Measurements from ENCODE around the gene GARIN1A. TPM values are rescaled to one million over a fixed set of nuclear protein-coding genes. Genes with fewer than 3 reads are reported as not detected.
"Not testable (repeated sequence)": the region's sequence is repeated elsewhere in the genome, so short reads cannot be mapped to it uniquely, and the experiment has no call there.

GARIN1A gene
- polyA plus RNA-seq, 6 donors from 2014 or later = 0.05 to 0.08 TPM; not detected in 4

DNA sequence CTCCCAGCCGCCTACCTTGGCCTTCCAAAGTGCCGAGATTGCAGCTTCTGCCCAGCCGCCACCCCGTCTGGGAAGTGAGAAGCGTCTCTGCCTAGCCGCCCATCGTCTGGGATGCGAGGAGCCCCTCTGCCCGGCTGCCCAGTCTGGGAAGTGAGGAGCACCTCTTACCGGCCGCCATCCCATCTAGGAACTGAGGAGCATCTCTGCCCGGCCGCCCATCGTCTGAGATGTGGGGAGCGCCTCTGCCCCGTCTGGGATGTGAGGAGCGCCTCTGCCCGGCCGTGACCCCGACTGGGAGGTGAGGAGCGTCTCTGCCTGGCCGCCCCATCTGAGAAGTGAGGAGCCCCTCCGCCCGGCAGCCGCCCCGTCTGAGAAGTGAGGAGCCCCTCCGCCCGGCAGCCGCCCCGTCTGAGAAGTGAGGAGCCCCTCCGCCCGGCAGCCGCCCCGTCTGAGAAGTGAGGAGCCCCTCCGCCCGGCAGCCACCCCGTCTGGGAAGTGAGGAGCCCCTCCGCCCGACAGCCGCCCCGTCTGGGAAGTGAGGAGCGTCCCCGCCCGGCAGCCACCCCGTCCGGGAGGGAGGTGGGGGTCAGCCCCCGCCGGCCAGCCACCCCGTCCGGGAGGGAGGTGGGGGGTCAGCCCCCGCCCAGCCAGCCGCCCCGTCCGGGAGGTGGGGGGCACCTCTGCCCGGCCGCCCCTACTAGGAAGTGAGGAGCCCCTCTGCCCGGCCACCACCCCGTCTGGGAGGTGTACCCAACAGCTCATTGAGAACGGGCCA is 17.3 kb downstream of the GARIN1A start:
- H3K9me3 Mint-ChIP-seq; H3K27me3 Mint-ChIP-seq; DNase-seq; H3K4me1 Mint-ChIP-seq; ATAC-seq (ENCODE audit: low read depth in 2 of 2); H3K36me3 Mint-ChIP-seq; H3K4me3 Mint-ChIP-seq; H3K27ac Mint-ChIP-seq: not testable (repeated sequence)

DNA sequence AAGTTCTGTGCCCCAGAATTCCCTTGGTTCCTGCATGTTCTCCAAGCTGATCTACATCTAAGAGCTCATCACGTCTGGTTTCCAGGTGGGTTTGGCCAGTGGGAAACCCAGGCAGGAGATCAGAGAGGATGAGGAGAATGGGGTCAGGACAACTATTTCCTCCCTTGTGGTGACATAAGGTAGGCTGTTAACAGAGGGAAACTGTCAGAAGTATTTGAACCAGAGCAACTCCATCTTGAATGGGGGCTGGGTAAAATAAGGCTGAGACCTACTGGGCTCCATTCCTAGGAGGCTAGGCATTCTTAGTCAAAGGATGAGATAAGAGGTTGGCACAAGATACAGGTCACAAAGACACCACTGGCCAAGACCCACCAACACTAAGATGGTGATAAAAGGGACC is 19.1 kb downstream of the GARIN1A start:
- Mint-ChIP-seq H3K27ac (no peak overlapping the region), H3K27me3 (peaks cover 4 to 12% (median 10%) of the 10 kb centered on the region in 3 donors), H3K36me3 (no peaks in the 10 kb centered on the region), H3K4me3 (no peak overlapping the region), H3K4me1 (no peaks in the 10 kb centered on the region), H3K9me3 (peaks cover 0 to 2% (median 0%) of the 10 kb centered on the region in 7 donors)
- no peak for DNase-seq
- no peak for ATAC-seq (ENCODE audit: low read depth in 2 of 2)

DNA sequence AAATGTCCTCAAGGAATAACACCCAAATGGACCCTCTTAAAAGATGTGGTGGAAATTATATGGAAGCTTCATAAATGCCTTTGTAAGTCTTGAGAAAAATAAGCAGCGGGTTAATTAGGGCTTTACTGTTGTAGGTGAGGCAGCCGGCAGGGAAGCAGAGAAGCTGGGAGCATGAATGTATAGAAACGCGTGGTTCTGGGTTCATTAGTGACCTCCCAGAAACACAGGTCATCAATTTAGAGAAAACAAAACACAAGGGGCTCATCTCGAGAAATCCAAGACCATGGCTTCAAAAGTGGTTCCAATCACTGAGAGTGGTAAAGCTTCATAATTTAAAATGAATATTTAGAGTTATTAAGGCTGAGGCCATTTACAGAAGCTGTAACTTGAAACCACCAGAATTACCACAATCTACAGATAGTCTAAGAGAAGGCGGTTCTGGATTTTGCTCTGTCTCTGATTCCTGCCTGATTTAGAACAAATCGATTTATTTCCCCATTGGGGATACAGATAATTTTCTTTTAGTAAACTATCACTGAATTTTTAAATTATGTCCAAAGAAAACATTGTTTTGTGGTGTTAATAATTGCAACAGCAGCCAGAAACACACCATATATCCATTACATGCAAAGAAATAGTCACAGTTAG is 20.7 kb downstream of the GARIN1A start:
- Mint-ChIP-seq H3K27me3 (peaks cover 16 to 27% (median 26%) of the 10 kb centered on the region in 3 donors), H3K4me1 (peaks cover 5 to 9% (median 8%) of the 10 kb centered on the region in 3 donors), H3K9me3 (peaks cover 0 to 2% (median 0%) of the 10 kb centered on the region in 7 donors), H3K4me3 (no peak overlapping the region), H3K27ac (no peak overlapping the region), H3K36me3 (no peaks in the 10 kb centered on the region)
- no peak for ATAC-seq (ENCODE audit: low read depth in 2 of 2)
- DNase-seq = no peak

DNA sequence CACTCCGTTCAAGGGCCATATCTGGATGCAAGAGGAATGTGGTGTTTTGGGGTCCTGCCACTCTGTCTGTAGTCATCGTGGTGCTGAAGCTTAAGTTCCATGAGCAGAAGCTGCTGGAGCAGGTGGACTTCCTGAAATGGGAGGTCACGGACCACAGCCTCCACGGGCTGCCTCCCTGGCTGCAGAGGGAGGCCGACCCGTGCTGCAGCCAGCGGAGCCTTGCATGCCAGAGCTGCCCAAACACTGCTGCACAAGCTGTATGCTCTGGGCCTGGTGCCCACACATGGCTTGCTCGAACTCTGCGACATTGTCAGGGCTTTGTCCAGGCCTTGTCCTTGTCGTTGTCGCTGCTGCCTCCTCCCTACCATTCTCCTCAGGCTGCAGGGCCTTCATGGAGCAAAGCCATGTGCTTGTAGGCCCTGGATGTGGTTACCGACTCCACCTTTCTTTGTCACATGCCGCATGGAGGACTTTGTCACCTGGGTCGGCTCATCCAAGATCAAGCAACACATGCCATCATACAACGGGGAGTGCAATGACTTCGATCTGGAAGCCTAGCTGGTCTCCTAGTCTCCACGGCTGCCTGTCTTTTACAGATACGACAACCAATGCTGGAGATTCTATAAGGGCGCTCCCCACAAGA is 21.4 kb downstream of the GARIN1A start:
- ATAC-seq (ENCODE audit: low read depth in 2 of 2) (no peak), DNase-seq (no peak)
- peaks cover 0 to 2% (median 0%) of the 10 kb centered on the region in 7 donors for H3K9me3 Mint-ChIP-seq
- peaks cover 23 to 35% (median 32%) of the 10 kb centered on the region in 3 donors for H3K27me3 Mint-ChIP-seq
- peaks cover 11 to 15% (median 13%) of the 10 kb centered on the region in 3 donors for H3K4me1 Mint-ChIP-seq
- peak overlapping the region in 1 of 8 donors; percentile 8 for H3K4me3 Mint-ChIP-seq
- no peaks in the 10 kb centered on the region for H3K36me3 Mint-ChIP-seq
- H3K27ac Mint-ChIP-seq = no peak overlapping the region

DNA sequence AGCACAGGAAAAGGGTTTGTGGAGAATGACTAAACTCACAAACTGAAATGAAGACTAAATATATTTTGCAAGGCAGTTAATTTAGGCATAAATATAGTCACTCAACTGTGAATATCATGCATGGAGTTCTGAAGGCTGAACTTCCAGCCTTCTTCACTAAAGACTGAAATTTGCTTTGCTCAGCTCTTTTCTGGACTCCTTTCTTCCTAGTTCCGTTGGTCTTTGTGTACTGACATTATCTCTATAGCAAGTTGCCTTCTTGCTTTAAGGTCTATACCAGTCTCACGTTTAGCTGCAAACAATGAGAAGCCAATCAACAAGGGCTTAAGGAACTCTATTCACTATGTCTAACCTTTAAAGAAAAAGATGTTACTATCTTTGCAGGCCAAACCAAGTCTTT is 22.6 kb downstream of the GARIN1A start:
- H3K27me3 Mint-ChIP-seq = peaks cover 32 to 42% (median 41%) of the 10 kb centered on the region in 3 donors
- H3K27ac Mint-ChIP-seq = no peak overlapping the region
- H3K4me1 Mint-ChIP-seq = peaks cover 11 to 16% (median 13%) of the 10 kb centered on the region in 3 donors
- no peaks in the 10 kb centered on the region for H3K36me3 Mint-ChIP-seq
- DNase-seq (no peak), ATAC-seq (ENCODE audit: low read depth in 2 of 2) (no peak)
- no peak overlapping the region for H3K4me3 Mint-ChIP-seq
- peaks cover 0 to 2% (median 0%) of the 10 kb centered on the region in 7 donors for H3K9me3 Mint-ChIP-seq

DNA sequence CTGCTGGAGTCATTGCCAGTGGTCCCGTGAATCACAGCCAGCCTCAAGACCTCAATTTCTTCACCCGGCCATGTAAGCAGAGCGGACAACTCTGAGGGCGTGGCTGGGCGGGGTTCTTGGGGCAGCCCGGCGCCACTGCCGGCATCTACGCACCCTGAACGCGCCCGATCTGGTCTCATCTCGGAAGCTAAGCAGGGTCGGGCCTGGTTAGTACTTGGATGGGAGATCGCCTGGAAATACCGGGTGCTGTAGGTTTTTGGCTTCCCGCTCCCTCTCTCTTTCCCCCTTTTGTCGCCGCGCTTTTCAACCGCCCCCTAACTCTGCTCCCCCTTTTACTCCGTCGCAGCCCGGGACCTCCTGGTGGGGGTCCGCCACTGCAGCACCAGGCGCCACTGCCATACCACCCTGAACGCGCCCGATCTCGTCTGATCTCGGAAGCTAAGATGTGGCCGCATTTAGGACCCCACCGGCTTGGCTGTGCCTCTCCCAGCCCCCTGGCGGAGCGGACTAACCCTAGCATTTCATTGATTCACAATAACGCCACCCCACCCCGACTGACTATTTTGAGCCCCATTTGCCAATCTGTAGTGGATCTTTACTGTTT is 25.3 kb downstream of the GARIN1A start:
- ATAC-seq (ENCODE audit: low read depth in 2 of 2) (peak; percentile 84 to 89), DNase-seq (peak; percentile 50)
- peak overlapping the region in 5 of 6 donors; percentile 15 to 86 (median 79) for H3K27ac Mint-ChIP-seq
- peaks cover 0 to 3% (median 0%) of the 10 kb centered on the region in 7 donors for H3K9me3 Mint-ChIP-seq
- peaks cover 11 to 16% (median 13%) of the 10 kb centered on the region in 3 donors for H3K4me1 Mint-ChIP-seq
- H3K36me3 Mint-ChIP-seq = no peaks in the 10 kb centered on the region
- peaks cover 50 to 62% (median 53%) of the 10 kb centered on the region in 3 donors for H3K27me3 Mint-ChIP-seq
- peak overlapping the region; percentile 48 to 91 (median 84) for H3K4me3 Mint-ChIP-seq

DNA sequence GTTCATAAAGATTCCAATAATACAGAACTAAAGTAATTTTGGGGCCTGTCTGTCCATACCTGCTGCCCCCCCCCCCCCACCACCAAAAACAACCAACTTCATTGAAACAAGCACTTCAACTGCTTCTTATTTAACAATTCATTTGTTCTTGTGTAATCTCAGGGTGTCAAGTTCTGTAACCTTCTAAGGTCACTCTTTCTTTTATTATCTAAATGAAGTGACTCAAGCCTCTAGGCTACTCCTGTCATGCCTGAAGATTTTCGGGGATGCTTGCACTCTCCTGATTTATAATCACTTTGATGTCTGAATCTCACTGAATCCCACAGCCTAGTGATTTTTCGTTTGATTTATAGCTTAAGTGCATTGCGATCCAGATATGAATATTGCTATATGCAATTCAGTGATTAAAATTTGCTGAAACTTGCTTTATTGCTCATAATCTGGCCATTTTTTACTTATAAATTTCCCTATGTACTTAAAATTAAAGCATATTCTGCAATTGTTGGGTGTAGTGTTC is 27.2 kb downstream of the GARIN1A start:
- H3K27me3 Mint-ChIP-seq = peaks cover 50 to 65% (median 53%) of the 10 kb centered on the region in 3 donors
- no peak for ATAC-seq (ENCODE audit: low read depth in 2 of 2)

DNA sequence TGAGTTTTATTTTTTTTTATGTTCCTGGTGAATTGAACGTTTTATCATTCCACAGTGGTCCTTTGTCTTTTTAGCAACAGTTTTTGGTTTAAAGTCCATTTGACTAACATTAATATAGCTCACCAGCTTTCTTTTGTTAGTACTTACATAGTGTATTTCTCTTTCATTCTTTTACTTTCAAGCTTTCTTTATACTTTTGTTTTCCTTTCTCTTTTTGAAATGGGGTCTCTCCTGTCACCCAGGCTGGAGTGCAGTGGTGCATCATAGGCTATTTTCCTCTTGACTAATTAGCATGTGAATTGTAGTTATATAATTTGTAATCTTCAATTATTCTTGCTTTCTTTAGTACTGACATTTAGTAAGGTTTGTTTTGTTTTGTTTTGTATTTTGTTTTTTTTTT is 27.8 kb downstream of the GARIN1A start:
- peaks cover 0 to 3% (median 0%) of the 10 kb centered on the region in 7 donors for H3K9me3 Mint-ChIP-seq
- no peak overlapping the region for H3K27ac Mint-ChIP-seq
- DNase-seq (no peak), ATAC-seq (ENCODE audit: low read depth in 2 of 2) (no peak)
- peaks cover 52 to 60% (median 53%) of the 10 kb centered on the region in 3 donors for H3K27me3 Mint-ChIP-seq
- H3K4me3 Mint-ChIP-seq = no peak overlapping the region
- H3K36me3 Mint-ChIP-seq = no peaks in the 10 kb centered on the region
- peaks cover 11 to 16% (median 13%) of the 10 kb centered on the region in 3 donors for H3K4me1 Mint-ChIP-seq

More for the DNA sequence above, 27.2 kb downstream of the GARIN1A start:
- no peak for DNase-seq
- H3K4me1 Mint-ChIP-seq = peaks cover 11 to 16% (median 13%) of the 10 kb centered on the region in 3 donors
- H3K36me3 Mint-ChIP-seq = no peaks in the 10 kb centered on the region
- no peak overlapping the region for H3K27ac Mint-ChIP-seq
- H3K9me3 Mint-ChIP-seq = peaks cover 0 to 3% (median 0%) of the 10 kb centered on the region in 7 donors
- H3K4me3 Mint-ChIP-seq = no peak overlapping the region

DNA sequence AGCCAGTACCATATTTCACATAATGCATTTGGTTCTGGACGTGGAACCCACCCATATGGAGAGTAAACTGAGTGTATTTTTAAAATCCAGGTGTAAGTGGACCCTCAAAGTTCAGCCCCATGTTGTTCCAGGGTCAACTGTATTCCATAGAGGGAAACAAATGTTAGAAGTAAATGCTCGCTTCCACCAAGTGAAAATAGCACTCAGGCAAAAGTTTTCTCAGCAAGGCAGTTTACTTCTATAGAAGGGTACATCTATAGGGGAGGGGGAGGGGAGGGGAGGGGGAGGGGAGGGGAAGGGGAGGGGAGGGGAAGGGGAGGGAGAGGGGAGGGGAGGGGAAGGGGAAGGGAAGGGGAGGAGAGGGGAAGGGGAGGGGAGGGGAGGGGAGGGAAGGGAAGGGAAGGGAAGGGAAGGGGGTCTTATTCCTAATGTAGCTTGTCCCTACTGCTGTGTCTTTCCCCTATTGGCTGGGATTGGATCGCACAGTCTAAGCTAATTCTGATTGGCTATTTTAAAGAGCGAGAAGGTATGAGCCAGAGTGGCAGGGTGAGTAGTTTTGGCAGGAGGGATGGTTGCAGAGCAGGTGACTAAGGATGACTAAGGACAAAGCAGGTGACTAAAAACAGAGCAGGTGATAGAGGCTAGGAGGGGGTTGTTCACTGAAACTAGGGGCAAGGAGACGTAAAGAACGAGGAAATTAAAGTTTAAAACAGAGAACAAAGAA is 29.1 kb downstream of the GARIN1A start:
- H3K36me3 Mint-ChIP-seq = peaks cover 0 to 4% of the 10 kb centered on the region in 2 donors
- no peak overlapping the region for H3K27ac Mint-ChIP-seq
- ATAC-seq (ENCODE audit: low read depth in 2 of 2) (no peak), DNase-seq (no peak)
- H3K4me1 Mint-ChIP-seq = peaks cover 11 to 16% (median 13%) of the 10 kb centered on the region in 3 donors
- peaks cover 0 to 3% (median 0%) of the 10 kb centered on the region in 7 donors for H3K9me3 Mint-ChIP-seq
- peaks cover 49 to 55% (median 53%) of the 10 kb centered on the region in 3 donors for H3K27me3 Mint-ChIP-seq
- no peak overlapping the region for H3K4me3 Mint-ChIP-seq

DNA sequence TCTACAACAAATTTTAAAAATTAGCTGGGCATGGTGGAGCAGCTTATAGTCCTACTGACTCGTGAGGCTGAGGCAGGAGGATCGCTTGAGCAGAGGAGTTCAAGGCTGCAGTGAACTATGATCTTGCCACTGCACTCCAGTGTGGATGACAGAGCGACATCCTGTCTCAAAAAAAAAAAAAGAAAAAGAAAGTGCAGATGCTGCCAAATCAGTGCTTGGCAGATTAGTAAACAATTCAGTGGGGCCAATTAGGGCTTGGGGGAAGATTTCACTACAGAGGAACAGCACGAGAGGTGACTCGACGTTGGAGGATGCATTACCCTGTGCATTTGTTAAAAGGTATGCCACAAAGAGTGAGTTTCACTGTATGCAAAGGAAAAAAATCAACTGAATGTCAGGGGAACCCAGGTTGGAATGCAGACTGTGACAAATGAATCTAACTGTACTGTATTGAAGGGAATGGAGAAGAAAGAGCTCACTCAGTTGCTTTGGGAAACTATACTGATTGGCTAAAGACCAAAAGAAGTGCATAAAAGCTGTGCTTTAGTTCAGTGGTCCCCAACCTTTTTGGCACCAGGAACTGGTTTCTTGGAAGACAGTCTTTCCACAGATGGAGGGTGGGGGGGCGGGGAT is 31.6 kb downstream of the GARIN1A start:
- DNase-seq (no peak), ATAC-seq (ENCODE audit: low read depth in 2 of 2) (no peak)
- Mint-ChIP-seq H3K36me3 (peaks cover 0 to 4% of the 10 kb centered on the region in 2 donors), H3K27me3 (peaks cover 28 to 32% (median 28%) of the 10 kb centered on the region in 3 donors), H3K4me3 (no peak overlapping the region), H3K4me1 (no peaks in the 10 kb centered on the region), H3K9me3 (peaks cover 0 to 3% (median 0%) of the 10 kb centered on the region in 7 donors), H3K27ac (no peak overlapping the region)

DNA sequence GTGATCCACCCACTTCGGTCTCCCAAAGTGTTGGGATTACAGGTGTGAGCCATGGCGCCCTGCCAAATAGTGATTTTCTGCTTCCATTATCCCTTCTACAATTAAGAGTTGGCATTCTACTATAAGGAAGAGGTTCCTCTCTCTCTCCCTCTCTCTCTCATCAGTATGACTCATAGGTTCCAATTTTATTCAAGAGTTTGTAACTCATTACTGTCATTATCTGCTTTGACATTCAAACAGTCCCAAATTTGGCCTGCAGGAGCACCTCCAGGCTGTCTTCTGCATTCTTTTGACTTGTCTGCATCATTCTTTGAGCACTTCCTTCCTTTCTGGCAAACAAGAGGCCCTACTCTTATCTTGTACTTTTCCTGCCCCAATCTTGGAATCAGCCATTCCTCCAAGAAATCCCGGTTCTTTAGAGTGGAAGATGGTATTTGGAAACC is 33.8 kb downstream of the GARIN1A start:
- H3K27ac Mint-ChIP-seq = no peak overlapping the region
- peaks cover 0 to 1% (median 0%) of the 10 kb centered on the region in 7 donors for H3K9me3 Mint-ChIP-seq
- H3K4me1 Mint-ChIP-seq = no peaks in the 10 kb centered on the region
- peaks cover 10 to 14% (median 13%) of the 10 kb centered on the region in 3 donors for H3K27me3 Mint-ChIP-seq
- no peak overlapping the region for H3K4me3 Mint-ChIP-seq
- peaks cover 0 to 4% of the 10 kb centered on the region in 2 donors for H3K36me3 Mint-ChIP-seq
- DNase-seq = no peak
- ATAC-seq (ENCODE audit: low read depth in 2 of 2) = no peak

DNA sequence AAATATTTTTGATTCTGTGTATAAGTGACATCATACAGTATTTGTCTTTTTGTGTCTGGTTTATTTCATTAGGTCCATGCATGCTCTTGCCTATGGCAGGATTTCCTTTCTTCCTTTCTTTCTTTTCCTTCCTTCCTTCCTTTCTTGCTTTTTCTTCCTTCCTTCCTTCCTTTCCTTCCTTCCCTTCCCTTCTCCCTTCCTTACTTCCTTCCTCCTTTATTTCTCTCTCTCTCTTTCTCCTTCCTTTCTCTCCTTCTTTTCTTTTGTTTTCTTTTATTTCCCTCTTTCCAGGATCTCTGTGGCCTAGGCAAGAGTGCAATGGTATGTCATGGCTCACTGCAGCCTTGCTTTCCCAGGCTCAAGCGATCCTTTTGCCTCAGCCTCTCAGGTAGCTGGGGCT is 35.7 kb downstream of the GARIN1A start:
- Mint-ChIP-seq H3K4me1 (no peaks in the 10 kb centered on the region), H3K27ac (no peak overlapping the region), H3K9me3 (peaks cover 0 to 5% (median 0%) of the 10 kb centered on the region in 7 donors), H3K4me3 (no peak overlapping the region), H3K27me3 (peaks cover 0 to 10% (median 0%) of the 10 kb centered on the region in 3 donors), H3K36me3 (peaks cover 0 to 4% of the 10 kb centered on the region in 2 donors)
- no peak for ATAC-seq (ENCODE audit: low read depth in 2 of 2)
- DNase-seq = no peak

All from naive B cell (primary cell).